Measurements from ENCODE around the gene ALDH3B1. TPM values are rescaled to one million over a fixed set of nuclear protein-coding genes. Genes with fewer than 3 reads are reported as not detected.

ALDH3B1 gene
- total RNA-seq, 2 experiments from 2014 or later = not detected

- Mint-ChIP-seq H3K27ac (no peak overlapping the region), H3K4me1 (ENCODE audit: low read depth) (no peaks in the 10 kb centered on the region), H3K27me3 (ENCODE audit: low read depth) (no peaks in the 10 kb centered on the region), H3K36me3 (ENCODE audit: low read depth) (peaks cover 30% of the 10 kb centered on the region), H3K4me3 (no peak overlapping the region), H3K9me3 (ENCODE audit: insufficient read depth) (no peaks in the 10 kb centered on the region)
- ATAC-seq (no peak), DNase-seq (no peak)
- ChIA-PET CTCF (no interaction called here), POLR2A (interaction anchor here (3.1 kb wide), 1 partner anchor 13 kb away, joined by 17 read pairs; no protein-coding TSS in a partner anchor)
These were observed 44.1 kb downstream of the ALDH3B1 start for GRCh38 chr11:68053981-68054812.

GRCh38 chr11:68056317-68057285 lies 46.5 kb downstream of the ALDH3B1 start:
- ChIA-PET POLR2A (interaction anchor here (0.9 kb wide), 1 partner anchor 16 kb away, joined by 3 read pairs; no protein-coding TSS in a partner anchor), CTCF (no interaction called here)
- DNase-seq (no peak), ATAC-seq (no peak)
- H3K27ac Mint-ChIP-seq = no peak overlapping the region
- H3K36me3 Mint-ChIP-seq (ENCODE audit: low read depth) = peaks cover 25% of the 10 kb centered on the region
- H3K4me3 Mint-ChIP-seq = no peak overlapping the region
- H3K4me1 Mint-ChIP-seq (ENCODE audit: low read depth) = no peaks in the 10 kb centered on the region
- H3K27me3 Mint-ChIP-seq (ENCODE audit: low read depth) = no peaks in the 10 kb centered on the region
- H3K9me3 Mint-ChIP-seq (ENCODE audit: insufficient read depth) = no peaks in the 10 kb centered on the region

- Mint-ChIP-seq H3K27me3 (ENCODE audit: low read depth) (no peaks in the 10 kb centered on the region), H3K4me3 (no peak overlapping the region), H3K9me3 (ENCODE audit: insufficient read depth) (no peaks in the 10 kb centered on the region), H3K27ac (no peak overlapping the region), H3K36me3 (ENCODE audit: low read depth) (peaks cover 19% of the 10 kb centered on the region), H3K4me1 (ENCODE audit: low read depth) (no peaks in the 10 kb centered on the region)
- ChIA-PET POLR2A (no interaction called here), CTCF (no interaction called here)
- no peak for ATAC-seq
- DNase-seq = no peak
These were observed 47.7 kb downstream of the ALDH3B1 start for GRCh38 chr11:68057807-68058206.

GRCh38 chr11:68061508-68061907 lies 51.4 kb downstream of the ALDH3B1 start:
- POLR2A ChIA-PET = no interaction called here
- ATAC-seq (no peak), DNase-seq (no peak)
- Mint-ChIP-seq H3K36me3 (ENCODE audit: low read depth) (peaks cover 22% of the 10 kb centered on the region), H3K4me1 (ENCODE audit: low read depth) (no peaks in the 10 kb centered on the region), H3K27ac (no peak overlapping the region), H3K4me3 (no peak overlapping the region), H3K27me3 (ENCODE audit: low read depth) (no peaks in the 10 kb centered on the region), H3K9me3 (ENCODE audit: insufficient read depth) (no peaks in the 10 kb centered on the region)
- CTCF ChIA-PET = interaction anchor here (0.8 kb wide), 1 partner anchor 11 kb away, joined by 3 read pairs; no protein-coding TSS in a partner anchor

- ATAC-seq (no peak), DNase-seq (no peak)
- H3K36me3 Mint-ChIP-seq (ENCODE audit: low read depth) = peaks cover 26% of the 10 kb centered on the region
- H3K4me3 Mint-ChIP-seq = no peak overlapping the region
- no peaks in the 10 kb centered on the region for H3K4me1 Mint-ChIP-seq (ENCODE audit: low read depth)
- ChIA-PET POLR2A (no interaction called here), CTCF (no interaction called here)
- H3K27me3 Mint-ChIP-seq (ENCODE audit: low read depth) = no peaks in the 10 kb centered on the region
- H3K27ac Mint-ChIP-seq = no peak overlapping the region
- H3K9me3 Mint-ChIP-seq (ENCODE audit: insufficient read depth) = no peaks in the 10 kb centered on the region
These were observed 54.8 kb downstream of the ALDH3B1 start for GRCh38 chr11:68064926-68065325.

- DNase-seq (no peak), ATAC-seq (no peak)
- H3K4me1 Mint-ChIP-seq (ENCODE audit: low read depth) = no peaks in the 10 kb centered on the region
- no peaks in the 10 kb centered on the region for H3K27me3 Mint-ChIP-seq (ENCODE audit: low read depth)
- H3K27ac Mint-ChIP-seq = no peak overlapping the region
- ChIA-PET CTCF (no interaction called here), POLR2A (no interaction called here)
- H3K36me3 Mint-ChIP-seq (ENCODE audit: low read depth) = peaks cover 30% of the 10 kb centered on the region
- no peaks in the 10 kb centered on the region for H3K9me3 Mint-ChIP-seq (ENCODE audit: insufficient read depth)
- no peak overlapping the region for H3K4me3 Mint-ChIP-seq
These were observed 55.7 kb downstream of the ALDH3B1 start for GRCh38 chr11:68065841-68066240.

GRCh38 chr11:68066742-68067141 lies 56.6 kb downstream of the ALDH3B1 start:
- no peaks in the 10 kb centered on the region for H3K4me1 Mint-ChIP-seq (ENCODE audit: low read depth)
- H3K4me3 Mint-ChIP-seq = no peak overlapping the region
- DNase-seq (no peak), ATAC-seq (no peak)
- ChIA-PET POLR2A (no interaction called here), CTCF (interaction anchor here (0.9 kb wide), 1 partner anchor 139 kb away, joined by 3 read pairs; no protein-coding TSS in a partner anchor)
- no peaks in the 10 kb centered on the region for H3K9me3 Mint-ChIP-seq (ENCODE audit: insufficient read depth)
- H3K27ac Mint-ChIP-seq = no peak overlapping the region
- H3K27me3 Mint-ChIP-seq (ENCODE audit: low read depth) = no peaks in the 10 kb centered on the region
- peaks cover 28% of the 10 kb centered on the region for H3K36me3 Mint-ChIP-seq (ENCODE audit: low read depth)

GRCh38 chr11:68067991-68068390 lies 57.9 kb downstream of the ALDH3B1 start:
- ATAC-seq (no peak), DNase-seq (no peak)
- no peak overlapping the region for H3K4me3 Mint-ChIP-seq
- ChIA-PET POLR2A (no interaction called here), CTCF (no interaction called here)
- no peaks in the 10 kb centered on the region for H3K9me3 Mint-ChIP-seq (ENCODE audit: insufficient read depth)
- H3K27ac Mint-ChIP-seq = no peak overlapping the region
- H3K27me3 Mint-ChIP-seq (ENCODE audit: low read depth) = no peaks in the 10 kb centered on the region
- H3K36me3 Mint-ChIP-seq (ENCODE audit: low read depth) = peaks cover 27% of the 10 kb centered on the region
- H3K4me1 Mint-ChIP-seq (ENCODE audit: low read depth) = no peaks in the 10 kb centered on the region

- Mint-ChIP-seq H3K27ac (no peak overlapping the region), H3K27me3 (ENCODE audit: low read depth) (no peaks in the 10 kb centered on the region), H3K4me3 (no peak overlapping the region), H3K4me1 (ENCODE audit: low read depth) (no peaks in the 10 kb centered on the region), H3K36me3 (ENCODE audit: low read depth) (peaks cover 17% of the 10 kb centered on the region), H3K9me3 (ENCODE audit: insufficient read depth) (no peaks in the 10 kb centered on the region)
- ChIA-PET CTCF (interaction anchor here (1.2 kb wide), 1 partner anchor 10 kb away, joined by 3 read pairs; no protein-coding TSS in a partner anchor), POLR2A (no interaction called here)
- ATAC-seq = no peak
- no peak for DNase-seq
These were observed 61.3 kb downstream of the ALDH3B1 start for GRCh38 chr11:68071281-68072048.

- no peak for ATAC-seq
- H3K27me3 Mint-ChIP-seq (ENCODE audit: low read depth) = no peaks in the 10 kb centered on the region
- H3K9me3 Mint-ChIP-seq (ENCODE audit: insufficient read depth) = no peaks in the 10 kb centered on the region
- ChIA-PET CTCF (no interaction called here), POLR2A (no interaction called here)
- no peak for DNase-seq
- H3K27ac Mint-ChIP-seq = no peak overlapping the region
- H3K4me1 Mint-ChIP-seq (ENCODE audit: low read depth) = no peaks in the 10 kb centered on the region
- peaks cover 9% of the 10 kb centered on the region for H3K36me3 Mint-ChIP-seq (ENCODE audit: low read depth)
- H3K4me3 Mint-ChIP-seq = no peak overlapping the region
These were observed 64.6 kb downstream of the ALDH3B1 start for GRCh38 chr11:68074584-68075352.

GRCh38 chr11:68076371-68077042 lies 66.4 kb downstream of the ALDH3B1 start:
- ChIA-PET CTCF (no interaction called here), POLR2A (no interaction called here)
- no peaks in the 10 kb centered on the region for H3K4me1 Mint-ChIP-seq (ENCODE audit: low read depth)
- no peak overlapping the region for H3K4me3 Mint-ChIP-seq
- H3K27ac Mint-ChIP-seq = no peak overlapping the region
- no peaks in the 10 kb centered on the region for H3K36me3 Mint-ChIP-seq (ENCODE audit: low read depth)
- H3K27me3 Mint-ChIP-seq (ENCODE audit: low read depth) = no peaks in the 10 kb centered on the region
- no peak for DNase-seq
- H3K9me3 Mint-ChIP-seq (ENCODE audit: insufficient read depth) = no peaks in the 10 kb centered on the region
- ATAC-seq = no peak
